Glomerular endothelial cell (primary cell): ENCODE data around the gene LSM10. TPM values are rescaled to one million over a fixed set of nuclear protein-coding genes. Genes with fewer than 3 reads are reported as not detected.

Source experiments
- DNase-seq: peaks from one replicate; pipeline ENCODE4 v3.0.0-alpha.2; 2011; ENCODE audit warnings: low read depth, low spot score; ENCODE audit errors: extremely low read depth
- total RNA-seq: library from RNA; depleted of rRNA; stranded (reverse); fragments of >200 nt; gene quantifications from 2 replicates; pipeline ENCODE4 v1.2.3, GENCODE V29; 2015

LSM10 gene
- total RNA-seq, 1 donor from 2014 or later: 29.8 TPM

DNA sequence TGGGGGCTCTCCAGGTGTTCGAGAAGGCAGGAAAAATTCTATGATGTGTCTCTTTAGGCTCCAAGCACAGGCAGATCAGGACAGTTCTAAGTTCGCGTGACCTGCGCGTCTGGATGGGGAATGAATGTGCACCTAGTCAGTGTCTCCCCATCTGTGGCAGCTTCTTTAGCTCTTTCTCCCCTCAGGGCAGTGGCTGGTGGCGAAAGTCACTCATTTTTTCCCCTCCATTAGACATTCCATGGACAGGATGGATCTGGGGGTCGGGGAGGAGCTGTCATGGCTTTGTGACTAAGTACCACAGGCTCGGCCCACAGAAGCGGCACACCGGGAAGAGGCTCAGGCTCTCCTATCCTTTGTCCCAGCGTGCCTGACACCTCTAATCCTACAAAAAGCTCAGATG lies 43.2 kb downstream of the LSM10 start:
- DNase-seq: no peak

DNA sequence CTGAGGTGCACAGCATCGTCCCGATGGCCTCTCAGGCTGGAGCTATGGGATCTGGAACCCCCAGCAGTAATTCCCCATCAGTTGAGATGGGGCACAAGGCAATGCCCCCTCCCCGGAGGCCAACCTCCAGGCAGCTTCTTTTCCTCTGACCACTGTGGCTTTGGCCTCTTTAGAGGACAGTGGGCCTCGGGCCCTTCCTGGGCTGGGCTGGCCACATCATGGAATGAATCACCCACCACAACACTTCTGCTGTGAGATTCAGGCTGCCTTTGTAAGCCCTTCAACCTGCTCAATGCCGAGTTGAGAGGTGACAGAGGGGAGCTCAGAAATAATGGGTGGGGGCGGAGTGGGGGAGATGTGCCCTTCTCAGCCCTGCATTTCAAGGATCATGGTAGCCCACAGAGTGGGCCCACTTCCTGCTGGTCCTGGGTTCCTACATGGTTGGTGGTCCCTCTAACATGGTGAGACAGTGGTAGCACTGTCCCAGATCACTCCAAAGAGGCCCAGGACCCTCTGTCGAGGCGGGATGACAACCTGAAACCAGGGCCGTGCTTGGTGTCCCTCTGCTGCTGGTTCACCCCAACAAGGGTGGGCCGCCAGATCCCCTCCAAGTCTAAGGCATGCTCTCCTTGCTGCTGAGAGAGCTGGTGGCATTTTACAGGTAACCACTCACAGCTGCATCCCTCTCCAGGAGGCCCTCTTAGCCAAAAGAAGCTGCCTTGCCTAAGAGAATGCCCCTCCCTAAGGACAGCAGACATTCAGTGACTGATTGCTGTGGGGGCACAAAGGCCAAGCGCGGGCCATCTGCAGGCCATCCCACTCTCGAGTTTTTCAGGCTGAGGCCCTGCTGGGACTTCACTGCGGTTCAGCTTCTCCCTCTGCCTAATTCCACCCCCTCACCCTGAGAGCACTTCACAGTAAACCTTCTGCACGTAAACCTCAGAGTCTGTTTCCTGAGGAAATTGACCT lies 44.5 kb downstream of the LSM10 start:
- DNase-seq: no peak

DNA sequence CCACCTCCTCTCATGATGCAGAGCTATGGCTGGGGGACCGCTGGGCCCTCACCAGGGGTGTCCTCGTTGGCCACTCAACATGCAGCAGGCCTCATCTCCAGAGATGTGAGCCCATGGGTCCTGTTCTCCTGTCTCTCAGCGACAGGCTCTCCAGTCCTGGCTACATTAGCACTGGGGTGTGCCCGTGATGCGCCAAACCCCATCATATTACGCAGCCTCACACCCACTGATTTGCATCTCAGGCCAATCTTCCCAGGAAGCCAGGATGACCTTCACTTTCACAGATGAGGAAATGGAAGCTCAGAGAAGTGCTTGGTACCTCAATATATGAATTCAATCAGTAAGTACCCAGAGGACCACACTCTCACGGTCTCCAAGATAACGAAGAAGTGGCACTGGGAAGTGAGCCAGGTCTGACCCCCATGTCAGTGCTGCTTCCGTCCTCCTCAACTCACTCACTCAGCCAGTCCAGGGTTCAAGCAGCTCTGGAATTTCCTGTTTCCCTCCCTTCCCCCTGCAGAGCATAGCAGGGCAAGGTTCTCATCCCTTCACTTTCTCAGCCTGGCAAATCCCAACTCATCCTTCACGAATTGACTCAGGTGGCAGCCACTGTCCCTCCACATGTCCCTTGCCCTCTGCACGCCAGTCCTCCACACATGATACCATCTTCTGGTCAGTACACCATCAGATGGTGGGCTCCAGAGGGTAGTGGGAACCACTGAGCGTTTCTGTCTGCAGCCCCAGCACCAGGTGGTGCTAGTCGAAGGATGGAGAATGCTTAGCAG lies 45.4 kb downstream of the LSM10 start:
- no peak for DNase-seq

DNA sequence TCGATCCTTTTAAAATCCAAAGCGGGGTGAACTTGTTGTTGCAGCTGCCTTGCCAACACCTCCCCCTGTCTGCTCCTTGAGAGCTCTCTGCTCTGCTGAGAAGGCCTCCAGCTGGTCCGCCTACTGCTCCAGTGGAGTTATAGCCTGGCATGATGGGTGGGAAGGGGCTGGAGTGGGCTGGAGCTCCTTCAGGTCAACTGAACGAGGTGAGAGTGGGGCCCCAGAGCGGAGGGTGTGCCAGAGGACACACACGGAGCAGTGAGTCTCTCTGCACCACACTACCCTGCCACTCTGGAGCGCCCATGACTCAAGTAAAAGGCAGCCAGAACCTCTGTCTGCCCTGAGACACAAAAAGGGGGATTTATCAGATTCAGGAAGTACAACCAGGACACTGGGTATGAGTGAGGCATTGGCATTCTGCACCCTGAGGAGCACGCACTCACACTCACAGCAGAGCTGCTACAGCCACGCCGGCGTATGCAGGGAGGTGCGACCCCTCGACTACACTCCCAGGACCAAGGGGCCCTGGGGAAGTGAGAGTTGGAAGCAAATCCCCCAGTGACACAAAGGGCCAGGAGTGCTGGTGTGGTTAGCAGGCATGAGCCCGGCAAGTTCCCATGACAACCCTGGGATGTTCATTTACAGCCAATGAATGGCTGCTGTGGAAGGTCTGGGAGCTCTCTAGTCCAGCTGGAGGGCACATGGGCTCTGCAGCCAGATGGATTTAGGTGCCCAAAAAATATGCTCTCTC lies 46.3 kb downstream of the LSM10 start:
- no peak for DNase-seq

DNA sequence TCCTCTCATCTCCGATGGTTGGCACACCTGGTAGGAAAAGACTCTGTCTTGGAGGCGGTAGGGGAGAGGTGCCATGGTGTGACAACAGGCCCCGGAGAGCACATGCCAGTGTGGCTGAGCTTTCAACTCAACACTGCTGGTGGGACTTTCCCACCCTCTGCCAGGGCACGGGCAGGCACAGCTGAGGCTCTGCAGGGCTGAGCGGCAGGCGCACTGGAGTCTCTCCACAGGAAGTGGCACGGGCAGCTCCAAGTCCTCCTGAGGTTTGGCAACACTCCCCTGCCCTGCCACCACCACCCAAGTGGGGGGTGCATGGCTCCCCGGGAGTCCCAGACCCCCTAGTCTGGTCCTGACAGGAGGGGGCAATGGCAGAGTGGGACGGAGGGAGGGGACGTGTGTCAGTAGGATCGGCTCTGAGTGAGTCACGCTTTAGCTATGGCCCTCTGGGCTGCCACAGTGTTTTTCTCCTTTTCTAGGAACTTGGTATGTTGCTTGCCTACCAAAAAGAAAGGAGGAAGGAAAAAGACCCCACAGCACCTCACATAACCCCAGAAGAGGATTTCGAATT lies 47.0 kb downstream of the LSM10 start:
- no peak for DNase-seq

DNA sequence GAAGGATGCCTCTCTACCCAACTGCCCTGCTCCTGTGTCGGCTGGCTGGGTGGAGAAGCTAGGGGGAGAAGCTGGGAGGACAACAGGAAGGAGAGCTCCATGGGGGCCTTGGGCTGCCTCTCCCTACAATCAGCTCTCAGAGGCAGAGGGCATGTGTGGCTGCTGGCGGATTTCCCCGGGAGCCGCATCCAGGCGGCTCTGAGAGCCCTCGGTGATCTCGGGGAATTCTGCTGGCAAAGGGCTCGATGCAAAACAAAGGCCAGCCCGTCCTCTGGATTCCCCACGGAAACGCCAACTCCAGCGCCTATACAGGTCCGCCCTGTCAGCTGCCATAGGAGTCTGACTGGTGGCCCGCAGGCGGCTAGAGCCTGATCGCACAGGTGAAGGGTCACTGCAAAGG lies 47.9 kb downstream of the LSM10 start:
- DNase-seq: no peak

DNA sequence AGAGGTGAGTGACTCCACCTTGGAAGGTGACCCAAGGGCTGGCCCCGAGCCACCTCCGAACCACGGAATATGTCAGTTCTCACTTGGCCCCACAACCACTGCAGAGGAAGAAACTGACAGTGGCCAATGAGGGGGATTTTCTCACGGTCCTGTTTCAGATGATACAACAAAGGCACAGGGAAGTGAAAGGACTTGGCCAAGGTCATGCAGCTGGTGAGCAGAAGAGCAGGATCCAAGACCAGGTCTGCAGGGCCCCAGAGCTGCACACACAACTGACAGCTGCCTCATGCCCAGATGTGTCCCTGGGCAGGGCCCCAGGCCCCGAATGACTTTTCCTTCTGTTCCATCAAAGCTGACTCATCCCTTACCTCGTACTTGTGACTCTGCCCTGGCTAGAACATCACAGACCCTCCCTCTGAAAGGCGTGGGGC lies 48.5 kb downstream of the LSM10 start:
- no peak for DNase-seq

DNA sequence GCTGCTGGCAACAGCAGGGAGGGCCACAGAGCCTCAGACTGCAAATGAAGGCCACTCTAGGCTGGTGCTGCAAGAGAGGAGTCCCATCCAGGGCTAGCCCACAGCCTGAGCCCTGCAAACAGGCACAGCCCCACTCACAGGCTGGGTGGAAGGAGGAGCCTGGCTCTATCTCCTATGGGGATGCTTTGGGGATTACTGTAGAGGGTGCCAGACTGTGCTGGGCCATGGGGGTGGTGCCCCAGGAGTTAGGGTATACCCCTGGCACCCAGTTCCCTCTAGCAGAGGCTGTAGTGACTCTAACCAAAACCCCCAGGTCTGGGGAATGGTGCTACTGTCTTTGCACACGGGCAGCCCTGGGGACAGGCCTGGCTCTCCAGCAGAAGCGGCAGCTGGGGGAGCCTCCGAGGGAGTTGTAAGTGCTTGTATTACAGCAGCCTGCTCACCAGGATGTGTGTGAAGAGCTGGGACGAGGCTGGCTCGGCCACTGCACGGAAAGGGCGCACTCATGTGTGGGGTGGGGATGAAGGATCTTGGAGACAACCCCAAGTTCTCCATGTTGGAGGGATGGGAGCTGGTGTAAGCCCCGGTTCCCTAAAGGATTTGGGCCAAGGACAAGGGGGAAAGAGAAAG lies 50.9 kb downstream of the LSM10 start:
- DNase-seq: no peak

DNA sequence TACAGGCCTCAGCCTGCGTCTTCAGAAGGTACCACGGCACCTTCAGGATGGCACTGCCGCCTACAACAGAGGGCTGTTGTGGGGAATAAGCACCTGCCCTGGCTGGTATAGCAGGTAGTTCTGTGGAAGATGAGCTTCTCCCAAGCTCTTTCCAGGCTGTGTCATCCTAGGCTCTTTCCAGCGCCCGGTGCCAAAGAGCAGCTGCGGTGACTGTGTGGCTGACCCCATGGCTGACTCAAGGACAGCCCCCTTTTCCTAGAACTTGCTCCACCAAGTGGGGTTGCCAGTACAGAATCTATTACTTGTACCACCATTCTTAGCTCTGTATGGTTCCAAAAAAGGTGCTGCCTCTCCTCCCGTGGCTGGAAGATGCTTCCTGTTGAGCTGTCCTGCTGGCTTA lies 52.4 kb downstream of the LSM10 start:
- DNase-seq: no peak

DNA sequence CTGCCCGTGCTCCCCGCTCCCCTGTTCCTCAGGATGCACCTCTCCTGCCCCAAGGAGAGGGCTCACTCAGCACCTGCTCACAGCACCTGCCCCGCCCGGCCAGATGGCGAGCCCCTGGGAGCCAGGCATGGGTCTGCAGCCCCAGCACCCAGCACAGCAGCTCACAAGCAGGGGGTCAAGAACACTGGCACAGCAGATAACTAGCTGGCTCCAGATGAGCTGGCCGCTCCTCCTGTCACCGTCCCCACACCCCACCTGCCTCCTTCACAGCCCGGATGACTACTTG lies 53.4 kb downstream of the LSM10 start:
- DNase-seq: no peak

DNA sequence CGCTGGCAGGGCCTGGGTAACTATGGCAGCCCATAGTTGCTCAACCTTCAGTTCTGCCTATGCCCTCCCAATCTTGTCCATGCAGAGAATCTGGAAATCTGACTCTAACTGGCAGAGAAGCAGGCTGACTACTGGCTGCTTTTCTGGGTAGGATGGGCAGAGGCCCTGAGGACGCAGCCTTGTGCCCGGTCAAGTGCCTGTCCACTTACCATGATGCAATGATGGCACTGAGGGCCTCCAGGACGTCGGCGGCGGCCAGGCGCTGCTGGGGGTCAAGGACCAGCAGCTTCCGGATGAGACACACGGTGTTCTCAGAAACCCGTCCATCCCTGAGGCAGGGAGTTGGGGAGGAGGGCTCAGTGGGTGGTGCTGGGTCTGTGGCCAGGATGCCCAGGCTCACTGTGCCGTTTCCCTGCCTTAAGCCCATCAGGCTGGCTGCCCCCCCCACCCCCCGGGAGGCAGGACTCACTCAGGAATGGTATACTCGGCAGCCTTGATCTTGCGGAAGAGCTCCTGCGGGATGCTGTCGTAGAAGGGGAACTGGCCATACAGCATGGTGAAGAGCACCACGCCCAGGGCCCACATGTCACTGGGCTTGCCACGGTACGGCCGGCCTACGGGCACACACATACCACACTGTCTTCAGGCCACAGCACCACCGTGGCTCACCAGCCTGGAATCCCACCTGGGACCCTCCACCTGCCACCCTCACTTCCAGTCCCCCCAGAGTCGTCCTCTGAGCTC lies 53.9 kb downstream of the LSM10 start:
- DNase-seq: no peak

Other genes starting within 250 kb of the LSM10 start
- gene TRAPPC3, start 248.4 kb downstream of the LSM10 start, total RNA-seq: 94.9 and 117 TPM in 2 replicates
- gene MAP7D1, start 241.7 kb downstream of the LSM10 start, total RNA-seq: 234 and 282 TPM in 2 replicates
- 84.9 and 105 TPM in 2 replicates for gene THRAP3, start 173.5 kb downstream of the LSM10 start, total RNA-seq
- gene SH3D21, start 91.5 kb downstream of the LSM10 start, total RNA-seq: 2.4 and 4.0 TPM in 2 replicates
- 132 and 162 TPM in 2 replicates for gene EVA1B, start 74.3 kb downstream of the LSM10 start, total RNA-seq
- 32.2 and 35.2 TPM in 2 replicates for gene STK40, start 12.0 kb downstream of the LSM10 start, total RNA-seq
- 2.9 and 5.8 TPM in 2 replicates for gene OSCP1, start 52.5 kb upstream of the LSM10 start, total RNA-seq
- gene MRPS15, start 66.5 kb upstream of the LSM10 start, total RNA-seq: 59.2 and 82.6 TPM in 2 replicates
- gene CSF3R, start 85.0 kb upstream of the LSM10 start, total RNA-seq: not detected in 2 replicates